B cell (primary cell): ENCODE results near the gene KCND3. TPM values are rescaled to one million over a fixed set of nuclear protein-coding genes. Genes with fewer than 3 reads are reported as not detected.

Source experiments
- ATAC-seq: fragments of 200-7000 bp; cut with Tn5 transposase; one replicate; pipeline ENCODE4 v1.10.0; 2021; ENCODE audit warnings: low read depth, mild to moderate bottlenecking, moderate number of reproducible peaks, moderate library complexity
- CTCF ChIA-PET: fragments of 350-600 bp; sonication (Branson Sonifier 250); formaldehyde crosslinking; loops from one replicate; lab custom pipeline; 2021; ENCODE audit warnings: antibody characterized with exemption, inconsistent platforms; lab: Charles Lee
- POLR2A ChIA-PET: fragments of 350-600 bp; sonication (Branson Sonifier 250); formaldehyde crosslinking; loops from one replicate; lab custom pipeline; 2021; ENCODE audit warnings: antibody characterized with exemption; lab: Charles Lee
- DNase-seq: peaks from one replicate; pipeline ENCODE4 v3.0.0; 2013
- H2AFZ ChIP-seq: 2 replicates; pipeline ENCODE4 v1.6.1; 2012; ENCODE audit warnings: mild to moderate bottlenecking, low read depth, low read length; ENCODE audit not compliant: insufficient read depth, poor library complexity, severe bottlenecking
- H3K27ac ChIP-seq, 2 donors: 1 replicate in 1 of 2; 2 replicates in 1 of 2; pipeline ENCODE4 v1.5.1; 2012 to 2013; ENCODE audit warnings: low read length in 2 of 2, mild to moderate bottlenecking in 2 of 2, moderate library complexity in 1 of 2
- H3K27me3 ChIP-seq, 4 experiments: fragments of 200-600 bp in 1 of 4; sonication (generic) in 1 of 4; replicated peaks in 1 of 4; 1 replicate in 2 of 4; 2 replicates in 2 of 4; pipeline versions ENCODE4 v1.6.1 to v1.7.0; 2013 to 2016; ENCODE audit warnings: low read length in 3 of 4, mild to moderate bottlenecking in 2 of 4, mixed read lengths in 1 of 4, moderate library complexity in 1 of 4; ENCODE audit not compliant: insufficient read depth in 4 of 4, control insufficient read depth in 3 of 4; ENCODE audit errors: control extremely low read depth in 1 of 4
- H3K36me3 ChIP-seq, 2 experiments: replicated peaks in 1 of 2; 1 replicate in 1 of 2; 2 replicates in 1 of 2; pipeline versions ENCODE4 v1.6.1 to v1.7.1; 2013; ENCODE audit warnings: low read length in 1 of 2; ENCODE audit not compliant: insufficient read depth in 2 of 2, control insufficient read depth in 1 of 2; ENCODE audit errors: control extremely low read depth in 1 of 2, extremely low read depth in 1 of 2
- H3K4me1 ChIP-seq, 2 donors: fragments of 200-600 bp in 1 of 2; sonication (generic) in 1 of 2; 1 replicate in 1 of 2; 2 replicates in 1 of 2; pipeline versions ENCODE4 v1.5.1 to v1.6.1; 2013 to 2017; ENCODE audit warnings: low read length in 2 of 2; ENCODE audit not compliant: control insufficient read depth in 2 of 2, insufficient read depth in 2 of 2
- H3K4me2 ChIP-seq: replicated peaks from 2 replicates; pipeline ENCODE3; 2012; ENCODE audit warnings: mild to moderate bottlenecking, low read depth, low read length; ENCODE audit not compliant: poor library complexity, severe bottlenecking
- H3K4me3 ChIP-seq, 5 experiments: fragments of 200-600 bp in 1 of 5; sonication (generic) in 1 of 5; 1 replicate in 3 of 5; 2 replicates in 2 of 5; pipeline versions ENCODE4 v1.5.1 to v1.7.0; 2011 to 2016; ENCODE audit warnings: low read length in 4 of 5, mild to moderate bottlenecking in 4 of 5, low read depth in 2 of 5, control low read depth in 1 of 5, moderate library complexity in 1 of 5; ENCODE audit not compliant: insufficient read depth in 1 of 5; ENCODE audit errors: control extremely low read depth in 1 of 5, extremely low read depth in 1 of 5
- H3K79me2 ChIP-seq: fragments of 200-600 bp; sonication (generic); one replicate; pipeline ENCODE4 v1.6.0; 2016; ENCODE audit warnings: low read length; ENCODE audit not compliant: control insufficient read depth, insufficient read depth
- H3K9ac ChIP-seq: fragments of 200-600 bp; sonication (generic); 2 replicates; pipeline ENCODE4 v1.6.1; 2017; ENCODE audit warnings: mild to moderate bottlenecking, low read length, moderate library complexity
- H3K9me3 ChIP-seq, 3 donors: one replicate each; pipeline versions ENCODE4 v1.6.1 to v1.7.1; 2013; ENCODE audit warnings: low read length in 2 of 3; ENCODE audit not compliant: control insufficient read depth in 2 of 3, insufficient read depth in 1 of 3; ENCODE audit errors: control extremely low read depth in 1 of 3
- H4K20me1 ChIP-seq: 2 replicates; pipeline ENCODE4 v1.6.0; 2012; ENCODE audit warnings: mild to moderate bottlenecking, low read length; ENCODE audit not compliant: insufficient read depth, control insufficient read depth, poor library complexity, severe bottlenecking
- H3K27ac Mint-ChIP-seq: one replicate; pipeline ENCODE4 v1.8.0; 2021; ENCODE audit warnings: mixed read lengths
- H3K27me3 Mint-ChIP-seq: one replicate; pipeline ENCODE4 v1.8.0; 2021; ENCODE audit warnings: mixed read lengths
- H3K4me1 Mint-ChIP-seq: one replicate; pipeline ENCODE4 v1.8.0; 2021; ENCODE audit warnings: mixed read lengths
- H3K4me3 Mint-ChIP-seq: one replicate; pipeline ENCODE4 v1.8.0; 2021; ENCODE audit warnings: mixed read lengths
- H3K9me3 Mint-ChIP-seq: one replicate; pipeline ENCODE4 v1.8.0; 2022; ENCODE audit warnings: mixed read lengths; ENCODE audit not compliant: insufficient read depth
- CTCF ChIP-seq: fragments of 200-600 bp; IDR thresholded peaks from one replicate; pipeline ENCODE4 v1.8.0; 2022; ENCODE audit warnings: antibody characterized with exemption, mild to moderate bottlenecking
- EZH2 ChIP-seq: IDR thresholded peaks from 2 replicates; pipeline ENCODE4 v1.6.1; 2012; ENCODE audit warnings: borderline replicate concordance, low read depth, mild to moderate bottlenecking, moderate library complexity, low read length; ENCODE audit not compliant: insufficient read depth, poor library complexity, severe bottlenecking
- WGBS: methylation state at CpG from one replicate; pipeline ENCODE4 v1.1.5; 2013; ENCODE audit warnings: missing lambda C conversion rate; ENCODE audit not compliant: insufficient coverage; 5-methylcytosine and 5-hydroxymethylcytosine counted together
- intact Hi-C: fragments of 100-400 bp; cut with micrococcal nuclease; formaldehyde crosslinking; loops from one replicate; pipeline ENCODE4 v1.10.0; 2022
- polyA plus RNA-seq: library from polyadenylated mRNA; depleted of rRNA; stranded (reverse); fragments of >200 nt; gene quantifications from 2 replicates; pipeline ENCODE4 v1.2.3, GENCODE V29; 2012
- total RNA-seq, 2 donors: library from RNA; stranded (reverse); fragments of 120-200 nt in 1 of 2; gene quantifications; 1 replicate in 1 of 2; 2 replicates in 1 of 2; pipeline versions ENCODE4 v1.2.3 to v1.2.4, GENCODE V29; 2013 to 2022

Gene KCND3
- total and polyA plus RNA-seq, 2 donors (not counting 1 experiment from before 2014, with no cell fraction given), result 0.07 TPM; not detected in 1

DNA sequence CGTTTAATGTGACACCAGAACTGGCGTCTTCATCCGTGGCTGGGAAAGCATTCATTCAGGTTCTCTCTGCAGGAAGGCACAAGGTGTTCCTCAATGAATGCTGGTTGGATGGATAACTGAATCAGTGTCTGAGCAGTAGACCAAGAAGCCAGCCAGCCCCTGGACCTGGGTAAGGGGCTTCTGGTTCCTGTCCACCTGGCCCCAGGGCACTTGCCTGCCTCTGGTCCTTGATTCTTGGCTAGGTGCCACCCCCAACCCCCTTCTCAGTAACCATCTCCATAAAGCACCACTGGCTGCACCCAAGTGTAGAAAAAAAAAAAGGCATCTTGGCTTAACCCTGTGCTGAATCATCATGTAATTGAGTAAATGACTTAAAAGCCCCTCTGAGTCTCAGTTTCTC, 59.1 kb downstream of the KCND3 start:
- 85% methylated on average over 3 of the region's 3 CpGs for WGBS
- POLR2A ChIA-PET, result no interaction called here
- no peak overlapping the region for H3K4me3 Mint-ChIP-seq

DNA sequence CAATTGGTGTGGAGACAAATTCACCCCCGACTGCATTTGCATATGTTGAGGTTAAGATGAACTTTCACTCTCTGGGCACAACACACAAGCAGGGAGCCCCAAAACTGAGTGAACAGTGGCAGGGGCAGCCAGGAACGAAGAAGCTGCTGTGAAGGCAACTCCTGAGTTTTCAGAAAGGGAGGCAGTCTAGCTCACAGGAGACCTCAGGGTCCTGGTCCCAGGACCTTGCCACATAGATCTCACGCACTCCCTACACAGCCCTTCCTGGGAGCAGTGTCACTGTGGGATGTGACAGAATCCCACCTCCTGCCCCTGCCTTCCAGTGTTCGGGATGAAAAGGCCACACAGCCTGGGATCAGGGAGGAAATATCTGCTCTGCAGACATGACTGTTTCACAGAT, 60.9 kb downstream of the KCND3 start:
- TF ChIP-seq EZH2, result no peak
- no peak for TF ChIP-seq CTCF
- no peak overlapping the region for H3K9ac ChIP-seq
- intact Hi-C loops, result no loop called here
- no peaks in the 10 kb centered on the region for H3K27me3 ChIP-seq
- no peaks in the 10 kb centered on the region for H3K79me2 ChIP-seq
- no peak overlapping the region for H2AFZ ChIP-seq
- H3K27me3 Mint-ChIP-seq, result peaks cover 16% of the 10 kb centered on the region
- no peaks in the 10 kb centered on the region for H3K9me3 Mint-ChIP-seq
- H3K4me1 Mint-ChIP-seq, result no peaks in the 10 kb centered on the region
- no peak overlapping the region for H3K27ac ChIP-seq
- WGBS, result 79% methylated on average over 4 of the region's 4 CpGs
- ChIA-PET CTCF (no interaction called here), POLR2A (no interaction called here)
- no peaks in the 10 kb centered on the region for H4K20me1 ChIP-seq
- no peak for ATAC-seq
- no peak overlapping the region for H3K4me2 ChIP-seq
- H3K4me3 ChIP-seq, result no peak overlapping the region
- H3K4me3 Mint-ChIP-seq, result no peak overlapping the region
- no peak for DNase-seq
- H3K4me1 ChIP-seq, result no peaks in the 10 kb centered on the region
- no peak overlapping the region for H3K27ac Mint-ChIP-seq
- no peaks in the 10 kb centered on the region for H3K9me3 ChIP-seq
- H3K36me3 ChIP-seq, result no peaks in the 10 kb centered on the region

More for the DNA sequence above, 59.1 kb downstream of the KCND3 start:
- TF ChIP-seq CTCF, result no peak
- no peak for TF ChIP-seq EZH2
- ATAC-seq (no peak), DNase-seq (no peak)
- no peak overlapping the region for H2AFZ ChIP-seq
- no peaks in the 10 kb centered on the region for H3K9me3 ChIP-seq
- CTCF ChIA-PET, result no interaction called here
- no peak overlapping the region for H3K27ac ChIP-seq
- Mint-ChIP-seq H3K4me1 (no peaks in the 10 kb centered on the region), H3K27me3 (peaks cover 16% of the 10 kb centered on the region), H3K27ac (no peak overlapping the region), H3K9me3 (no peaks in the 10 kb centered on the region)
- H3K4me2 ChIP-seq, result no peak overlapping the region
- H3K9ac ChIP-seq, result no peak overlapping the region
- H3K4me3 ChIP-seq, result no peak overlapping the region
- H3K36me3 ChIP-seq, result no peaks in the 10 kb centered on the region
- intact Hi-C loops, result no loop called here
- no peaks in the 10 kb centered on the region for H3K4me1 ChIP-seq
- H3K27me3 ChIP-seq, result no peaks in the 10 kb centered on the region
- no peaks in the 10 kb centered on the region for H3K79me2 ChIP-seq
- H4K20me1 ChIP-seq, result no peaks in the 10 kb centered on the region
